Measurements from ENCODE around the gene ARHGAP15.

GRCh38 chr2:143425896-143426295 lies 296.7 kb downstream of the ARHGAP15 start:
- no peak for TF ChIP-seq POLR2AphosphoS5 (IDR thresholded peaks at IDR 0.05)
- no peak for TF ChIP-seq CTCF (IDR thresholded peaks at IDR 0.05)
- no peak for TF ChIP-seq POLR2A (IDR thresholded peaks at IDR 0.05)

Data from transverse colon (tissue), 4 donors.